ENCODE results near the gene LRRC3B. TPM values are rescaled to one million over a fixed set of nuclear protein-coding genes. Genes with fewer than 3 reads are reported as not detected.

LRRC3B gene
- total RNA-seq, 4 donors from 2014 or later: 0.31 to 3.1 (median 1.7) TPM

- H3K4me3 ChIP-seq: no peak overlapping the region
- H3K36me3 ChIP-seq: no peaks in the 10 kb centered on the region
- no peak for ATAC-seq
- no peak for TF ChIP-seq POLR2AphosphoS5 (IDR thresholded peaks at IDR 0.05)
- no peak for TF ChIP-seq POLR2A (IDR thresholded peaks at IDR 0.05)
- no peak for TF ChIP-seq EP300 (IDR thresholded peaks at IDR 0.05)
- H3K4me1 ChIP-seq: peaks cover 0 to 9% (median 0%) of the 10 kb centered on the region in 3 donors
- no peaks in the 10 kb centered on the region for H3K27me3 ChIP-seq
- no peaks in the 10 kb centered on the region for H3K9me3 ChIP-seq
- 83 to 86% methylated on average over 1 to 2 of the region's 3 CpGs for WGBS, 2 donors (ENCODE audit: low coverage in 1 of 2)
- H3K27ac ChIP-seq: peak overlapping the region in 1 of 4 donors; percentile 46
Measured at GRCh38 chr3:26714485-26714884, 91.9 kb downstream of the LRRC3B start.

- Histone ChIP-seq H3K27ac (no peak overlapping the region), H3K4me3 (no peak overlapping the region), H3K36me3 (no peaks in the 10 kb centered on the region), H3K9me3 (no peaks in the 10 kb centered on the region), H3K27me3 (no peaks in the 10 kb centered on the region), H3K4me1 (peaks cover 0 to 9% (median 0%) of the 10 kb centered on the region in 3 donors)
- no peak for ATAC-seq
- WGBS, 2 donors (ENCODE audit: low coverage in 1 of 2): 57 to 86% methylated on average over 3 of the region's 3 CpGs
- TF ChIP-seq POLR2A (IDR thresholded peaks at IDR 0.05) (no peak), CTCF (IDR thresholded peaks at IDR 0.05) (no peak), EP300 (IDR thresholded peaks at IDR 0.05) (no peak), POLR2AphosphoS5 (IDR thresholded peaks at IDR 0.05) (no peak)
Measured at GRCh38 chr3:26715431-26715830, 92.9 kb downstream of the LRRC3B start.

- no peak for ATAC-seq
- no peak overlapping the region for H3K27ac ChIP-seq
- no peaks in the 10 kb centered on the region for H3K9me3 ChIP-seq
- TF ChIP-seq EP300 (IDR thresholded peaks at IDR 0.05) (no peak), POLR2AphosphoS5 (IDR thresholded peaks at IDR 0.05) (no peak), CTCF (IDR thresholded peaks at IDR 0.05) (no peak), POLR2A (IDR thresholded peaks at IDR 0.05) (no peak)
- no peak overlapping the region for H3K4me3 ChIP-seq
- 60 to 71% methylated on average over 1 of the region's 1 CpG for WGBS, 2 donors (ENCODE audit: low coverage in 1 of 2)
- H3K4me1 ChIP-seq: peaks cover 0 to 6% (median 0%) of the 10 kb centered on the region in 3 donors
- no peaks in the 10 kb centered on the region for H3K27me3 ChIP-seq
- H3K36me3 ChIP-seq: no peaks in the 10 kb centered on the region
Measured at GRCh38 chr3:26718315-26718714, 95.7 kb downstream of the LRRC3B start.

GRCh38 chr3:26719134-26719533 lies 96.6 kb downstream of the LRRC3B start:
- 29 to 52% methylated on average over 4 of the region's 4 CpGs for WGBS, 2 donors (ENCODE audit: low coverage in 1 of 2)
- no peak for ATAC-seq
- Histone ChIP-seq H3K27me3 (no peaks in the 10 kb centered on the region), H3K4me3 (no peak overlapping the region), H3K9me3 (no peaks in the 10 kb centered on the region), H3K4me1 (peaks cover 0 to 5% (median 0%) of the 10 kb centered on the region in 3 donors), H3K36me3 (no peaks in the 10 kb centered on the region), H3K27ac (no peak overlapping the region)
- TF ChIP-seq CTCF (IDR thresholded peaks at IDR 0.05) (no peak), POLR2A (IDR thresholded peaks at IDR 0.05) (no peak), POLR2AphosphoS5 (IDR thresholded peaks at IDR 0.05) (no peak), EP300 (IDR thresholded peaks at IDR 0.05) (no peak)

- no peak for TF ChIP-seq EP300 (IDR thresholded peaks at IDR 0.05)
- TF ChIP-seq POLR2A (IDR thresholded peaks at IDR 0.05): no peak
- no peak for TF ChIP-seq POLR2AphosphoS5 (IDR thresholded peaks at IDR 0.05)
- no peak for TF ChIP-seq CTCF (IDR thresholded peaks at IDR 0.05)
- Histone ChIP-seq H3K4me1 (peaks cover 0 to 5% (median 0%) of the 10 kb centered on the region in 3 donors), H3K36me3 (no peaks in the 10 kb centered on the region), H3K27me3 (no peaks in the 10 kb centered on the region), H3K9me3 (no peaks in the 10 kb centered on the region), H3K4me3 (no peak overlapping the region), H3K27ac (no peak overlapping the region)
- no peak for ATAC-seq
- 94 to 100% methylated on average over 2 of the region's 2 CpGs for WGBS, 2 donors (ENCODE audit: low coverage in 1 of 2)
Measured at GRCh38 chr3:26721047-26721446, 98.5 kb downstream of the LRRC3B start.
